GM21360 (cell line): ENCODE results near the gene SDK1.
"Not testable (repeated sequence)": the region's sequence is repeated elsewhere in the genome, so short reads cannot be mapped to it uniquely, and the experiment has no call there.

Source experiments
- ATAC-seq: cut with Tn5 transposase; IDR thresholded peaks from one replicate; pipeline ENCODE4 v1.9.1; 2021; ENCODE audit warnings: mild to moderate bottlenecking, moderate library complexity; ENCODE audit not compliant: unreplicated experiment

Gene SDK1

DNA sequence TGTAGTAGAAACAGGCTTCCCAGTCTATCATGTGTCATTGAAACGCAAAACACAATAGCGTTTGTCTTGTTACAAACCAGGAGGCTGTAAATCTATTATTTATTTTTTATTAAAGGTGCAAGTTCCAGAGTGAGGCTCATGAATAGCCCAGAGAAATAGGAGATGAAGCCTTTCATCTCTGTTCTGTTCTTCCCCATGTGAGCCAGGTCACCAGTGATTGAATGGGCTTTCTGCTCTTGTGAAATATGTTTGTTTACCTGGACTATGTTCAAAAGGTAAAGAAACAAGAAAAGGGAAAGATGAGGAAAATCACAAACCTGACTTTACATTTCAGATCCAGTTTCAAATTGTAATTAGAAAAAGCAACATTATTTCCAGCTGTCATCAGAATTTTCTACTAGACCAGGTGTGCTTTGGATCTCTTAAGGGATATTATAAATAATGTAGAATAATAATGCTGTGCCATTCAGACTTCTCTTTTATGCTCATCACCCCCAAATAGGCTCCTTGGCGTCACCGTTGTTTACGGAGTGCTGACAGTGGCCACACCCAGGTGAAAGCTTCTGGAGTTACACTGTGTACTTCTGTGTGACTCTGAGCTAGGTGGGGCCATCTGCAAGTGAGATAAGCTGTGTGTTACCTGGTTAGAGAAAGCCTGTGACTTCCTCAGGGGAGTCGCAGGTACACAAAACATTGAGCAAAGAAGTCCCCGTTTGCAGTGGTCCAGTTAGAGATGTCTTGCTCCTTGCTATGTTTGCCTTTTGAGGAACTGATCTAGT is 274.9 kb downstream of the SDK1 start:
- no peak for ATAC-seq

DNA sequence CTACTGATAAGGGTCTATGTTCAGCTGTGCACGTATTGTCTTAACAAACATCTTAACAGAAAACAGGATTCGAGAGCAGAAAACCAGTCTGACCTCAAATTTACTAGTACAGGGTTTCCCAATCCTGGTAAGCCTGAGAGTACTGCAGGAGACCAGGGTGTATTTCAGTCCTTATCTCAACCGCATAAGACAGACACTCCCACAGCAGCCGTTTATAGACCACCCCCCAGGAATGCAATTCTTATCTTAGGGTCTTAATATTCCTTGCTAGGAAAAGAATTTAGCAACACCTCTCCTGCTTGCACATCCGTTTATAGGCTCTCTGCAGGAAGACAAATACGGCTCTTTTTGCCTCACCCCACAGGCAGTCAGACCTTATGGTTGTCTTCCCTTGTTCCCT is 277.3 kb downstream of the SDK1 start:
- ATAC-seq, result no peak

DNA sequence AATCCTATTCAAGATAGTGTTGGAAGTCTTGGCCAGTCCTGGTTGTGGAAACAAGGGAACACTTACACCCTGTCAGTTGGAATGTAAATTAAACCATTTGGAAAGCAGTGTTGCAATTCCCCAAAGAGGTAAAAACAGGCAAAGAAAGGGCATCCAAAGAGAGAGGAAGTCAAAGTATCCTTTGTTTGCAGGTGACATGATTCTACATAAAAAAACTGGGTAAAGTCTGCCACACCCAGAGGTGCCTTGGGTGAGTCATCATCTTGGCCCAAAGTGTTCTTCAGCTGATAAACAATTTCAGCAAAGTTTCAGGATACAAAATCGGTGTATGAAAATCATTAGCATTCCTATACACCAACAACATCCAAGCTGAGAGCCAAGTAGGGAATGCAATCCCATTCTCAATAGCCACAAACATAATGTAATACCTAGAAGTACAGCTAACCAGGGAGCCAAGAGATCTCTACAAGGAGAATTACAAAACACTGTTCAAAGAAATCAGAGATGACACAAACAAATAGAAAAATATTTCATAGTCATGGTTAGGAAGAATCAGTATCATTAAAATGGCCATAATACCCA is 278.7 kb downstream of the SDK1 start:
- ATAC-seq, result no peak

DNA sequence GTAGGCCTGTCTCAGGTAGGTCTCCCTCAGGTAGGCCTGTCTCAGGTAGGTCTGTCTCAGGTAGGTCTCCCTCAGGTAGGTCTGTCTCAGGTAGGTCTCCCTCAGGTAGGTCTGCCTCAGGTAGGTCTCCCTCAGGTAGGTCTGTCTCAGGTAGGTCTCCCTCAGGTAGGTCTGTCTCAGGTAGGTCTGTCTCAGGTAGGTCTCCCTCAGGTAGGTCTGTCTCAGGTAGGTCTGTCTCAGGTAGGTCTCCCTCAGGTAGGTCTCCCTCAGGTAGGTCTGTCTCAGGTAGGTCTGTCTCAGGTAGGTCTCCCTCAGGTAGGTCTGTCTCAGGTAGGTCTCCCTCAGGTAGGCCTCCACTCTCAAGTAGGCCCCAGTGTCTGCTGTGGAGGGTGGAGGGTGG is 281.1 kb downstream of the SDK1 start:
- not testable (repeated sequence) for ATAC-seq

DNA sequence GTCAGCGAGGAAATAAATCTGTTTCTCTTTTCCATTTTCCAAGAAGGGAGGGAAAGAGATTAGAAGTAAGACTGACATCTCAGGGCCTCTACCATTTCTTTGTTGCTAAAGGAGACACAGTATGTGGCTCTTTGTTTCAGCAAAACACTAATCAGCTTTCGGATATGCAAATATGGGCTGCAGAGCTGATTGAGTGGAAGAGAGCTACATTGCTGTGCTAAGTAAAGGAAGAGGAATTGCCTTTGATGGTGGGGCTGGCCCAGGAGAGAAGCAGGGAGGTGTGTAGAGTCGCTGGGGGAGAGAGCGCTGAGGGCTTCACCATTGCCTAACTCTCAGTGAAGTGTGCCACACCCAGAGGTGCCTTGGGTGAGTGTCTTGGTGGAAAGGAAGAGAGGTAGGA is 284.8 kb downstream of the SDK1 start:
- no peak for ATAC-seq

DNA sequence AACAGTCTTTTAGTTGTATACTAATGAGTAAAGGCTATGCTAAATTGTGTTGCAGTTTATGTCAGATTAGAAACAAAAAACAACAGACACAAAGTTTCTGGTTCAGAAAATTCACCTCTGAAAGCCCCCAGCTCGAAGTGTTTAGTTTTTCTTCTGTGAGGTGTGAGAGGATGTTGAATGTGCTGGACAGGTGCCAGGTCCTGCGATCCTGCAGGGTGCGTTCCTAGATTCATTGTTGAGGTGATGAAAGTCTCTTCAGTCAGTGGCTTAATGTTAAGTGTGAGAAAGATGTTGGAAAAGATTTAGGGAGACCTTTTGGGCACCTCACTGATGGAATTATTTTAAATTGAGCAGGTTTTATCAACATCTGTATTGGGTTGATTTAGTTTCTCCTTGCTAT is 287.3 kb downstream of the SDK1 start:
- no peak for ATAC-seq

DNA sequence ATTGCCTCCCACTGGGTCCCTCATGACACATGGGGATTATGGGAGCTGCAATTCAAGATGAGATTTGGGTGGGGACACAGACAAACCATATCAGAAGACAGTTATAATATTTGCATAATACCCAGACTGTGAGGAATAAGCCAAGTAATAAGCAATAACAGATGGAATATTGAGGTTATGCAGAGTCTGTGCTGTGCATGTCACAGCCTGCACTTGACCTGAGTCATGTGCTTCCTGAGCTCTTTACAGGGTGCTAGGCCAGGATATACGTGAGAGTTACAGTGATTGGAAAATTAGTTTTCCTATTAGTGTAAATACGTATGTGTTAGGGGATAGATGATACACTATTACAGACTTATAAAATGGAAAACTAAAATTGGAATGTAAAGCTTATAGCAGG is 288.7 kb downstream of the SDK1 start:
- no peak for ATAC-seq

DNA sequence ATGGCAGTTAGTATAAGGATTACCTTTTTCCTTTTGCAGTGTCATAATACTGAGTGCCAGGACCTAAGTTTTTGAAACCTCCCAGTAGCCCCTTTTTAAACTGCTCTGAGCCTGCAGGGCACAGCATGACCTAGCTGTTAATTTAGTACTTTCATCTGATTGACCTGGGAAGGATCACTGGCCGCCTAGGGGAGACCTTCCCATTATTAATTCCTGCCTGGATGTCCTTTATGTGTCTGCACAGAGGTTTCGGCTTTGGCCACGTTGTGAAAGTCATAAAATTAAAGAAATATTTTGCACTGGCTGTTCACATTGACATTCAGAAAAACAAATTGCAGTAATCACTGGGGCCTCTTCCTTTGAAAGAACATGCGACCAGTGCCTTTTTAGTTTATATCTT is 290.2 kb downstream of the SDK1 start:
- ATAC-seq, result no peak

DNA sequence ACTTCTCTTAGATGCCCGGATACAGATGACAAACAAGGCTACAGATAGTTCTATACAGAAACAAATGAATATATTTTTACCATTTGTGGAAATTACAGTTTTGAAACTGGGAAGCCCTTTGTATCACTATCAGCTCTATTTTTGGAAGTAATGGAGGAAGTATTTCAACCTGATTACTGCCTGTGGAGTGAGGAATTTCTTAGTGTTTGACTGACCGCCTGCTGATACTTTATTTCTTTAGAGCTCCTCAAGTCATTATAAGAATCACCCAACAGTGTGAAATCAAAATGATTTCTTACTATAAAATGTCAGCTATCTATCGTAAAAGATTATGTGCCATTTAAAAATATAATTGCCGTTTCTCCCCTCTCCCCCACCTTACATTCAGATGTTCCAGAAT is 290.9 kb downstream of the SDK1 start:
- no peak for ATAC-seq

DNA sequence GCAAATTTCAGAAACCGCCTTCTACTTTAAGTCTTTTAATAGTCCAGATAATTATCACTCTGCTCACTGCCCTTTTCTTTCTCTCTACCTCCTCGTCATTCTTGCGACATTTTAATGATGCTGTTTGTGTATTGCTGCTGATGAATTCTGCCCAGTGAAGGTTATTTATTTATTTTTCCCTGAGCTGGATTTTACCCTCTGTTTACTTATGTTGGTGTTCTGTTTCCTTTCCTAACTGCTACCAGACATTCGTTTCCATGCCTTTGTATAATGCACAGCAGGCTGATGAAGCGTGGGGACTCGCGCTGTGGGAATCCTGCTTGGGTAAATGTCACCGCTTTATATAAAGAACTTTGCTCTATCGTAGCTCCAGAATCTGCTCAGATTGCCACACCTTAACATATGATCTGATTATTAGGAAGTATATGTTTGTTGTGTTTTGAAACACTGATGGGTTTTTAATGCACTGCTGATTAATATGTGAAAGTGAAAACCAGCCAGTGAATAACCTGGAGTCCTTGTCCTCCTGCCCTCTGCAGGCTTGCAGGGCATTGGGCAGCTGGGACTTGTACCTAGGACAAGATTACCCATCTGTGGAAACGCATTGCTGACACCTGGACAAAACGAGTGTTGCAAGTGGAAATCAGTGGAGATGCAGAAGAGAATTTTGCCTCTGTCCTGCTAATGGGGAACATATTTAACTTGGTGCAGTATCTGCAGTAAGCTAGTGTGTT is 291.5 kb downstream of the SDK1 start:
- no peak for ATAC-seq

DNA sequence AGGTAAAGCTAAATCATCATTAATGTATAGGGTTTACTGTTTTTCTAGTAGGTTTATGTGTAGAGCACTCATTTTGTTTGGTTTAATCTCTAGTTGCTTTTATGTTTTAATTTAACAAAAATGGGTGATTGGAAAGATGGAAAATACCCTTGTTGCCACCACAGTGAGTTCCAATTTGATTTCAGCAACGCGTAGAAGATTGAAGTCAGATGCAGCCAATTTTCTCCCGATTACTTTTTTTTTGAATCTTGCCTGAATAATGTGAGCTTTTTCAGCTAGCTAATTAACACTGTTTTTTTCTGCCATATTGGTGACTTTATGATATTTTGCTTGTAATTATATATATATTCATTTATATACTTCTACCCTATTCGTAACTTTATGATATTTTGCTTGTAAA is 293.8 kb downstream of the SDK1 start:
- ATAC-seq, result no peak

DNA sequence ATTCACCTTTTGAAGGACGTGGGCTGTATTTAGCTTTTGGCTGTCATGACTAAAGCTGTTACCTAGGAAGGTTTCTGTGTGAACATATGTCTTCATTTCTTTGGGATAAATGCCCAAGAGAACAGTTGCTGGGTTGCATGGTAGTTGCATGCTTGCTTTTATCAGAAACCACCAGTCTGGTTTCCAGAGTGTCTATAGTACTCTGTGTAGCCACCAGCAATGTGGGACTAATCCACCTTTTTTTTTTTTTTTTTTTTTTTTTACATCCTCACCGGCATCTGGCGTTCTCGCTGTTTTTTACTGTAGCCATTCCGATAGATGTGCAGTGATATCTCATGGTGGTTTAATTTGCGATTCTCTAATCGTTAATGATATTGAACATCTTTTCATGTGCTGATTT is 297.8 kb downstream of the SDK1 start:
- no peak for ATAC-seq

DNA sequence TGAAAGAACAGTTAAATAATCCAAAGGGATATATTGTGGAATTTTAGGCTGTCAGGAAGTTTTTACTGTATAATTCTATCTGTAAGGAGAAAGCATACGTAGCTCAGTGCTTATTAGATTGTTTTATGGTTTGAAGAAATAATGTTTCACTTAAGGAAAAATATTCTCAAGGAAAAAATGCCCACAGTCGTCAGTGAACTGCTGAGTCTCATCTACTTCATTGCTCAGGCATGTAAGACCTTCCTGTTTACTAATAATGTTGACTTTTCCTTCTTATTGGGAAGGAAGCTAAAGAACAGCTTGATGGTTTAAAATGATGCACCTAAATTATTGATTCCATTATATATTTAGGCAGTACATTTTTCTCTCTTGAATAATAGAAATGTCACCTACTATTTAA is 304.2 kb downstream of the SDK1 start:
- ATAC-seq, result no peak

DNA sequence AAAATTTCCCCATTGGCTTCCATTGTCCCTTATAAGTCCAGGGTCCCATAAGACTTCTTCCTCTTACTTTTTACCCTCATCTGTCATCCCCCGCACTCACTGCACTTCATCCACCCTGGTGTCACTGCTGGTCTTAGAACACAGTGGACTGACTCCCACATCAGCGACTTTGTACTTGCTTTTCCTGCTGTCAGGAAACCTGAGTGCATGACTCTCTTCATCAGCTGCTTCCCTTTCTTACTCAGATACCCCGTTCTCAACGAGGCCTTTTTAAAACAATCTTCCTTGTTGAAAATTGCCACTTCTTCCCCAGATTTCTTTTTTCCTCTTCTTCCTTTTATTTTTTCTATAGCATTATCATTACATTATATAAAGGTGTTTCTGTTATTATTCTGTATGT is 305.4 kb downstream of the SDK1 start:
- ATAC-seq, result no peak

DNA sequence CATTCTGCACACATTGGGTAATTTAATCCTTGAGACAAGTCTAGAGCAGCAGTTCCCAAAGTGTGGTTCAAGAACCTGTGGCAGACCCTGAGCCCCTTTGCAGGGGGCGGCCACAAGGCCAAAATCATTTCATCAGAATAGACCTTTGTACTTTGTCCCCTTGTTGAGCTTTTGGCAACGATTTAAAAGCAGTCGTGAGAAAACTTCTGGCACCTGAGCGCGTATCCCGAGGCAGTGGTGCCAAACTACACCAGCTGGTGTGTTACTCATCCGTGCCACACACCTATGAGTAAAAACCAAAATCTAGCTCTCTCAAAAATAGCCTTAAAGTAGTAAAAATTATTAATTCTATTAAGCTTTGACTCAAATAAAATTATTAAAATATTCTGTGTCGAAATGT is 306.8 kb downstream of the SDK1 start:
- no peak for ATAC-seq

DNA sequence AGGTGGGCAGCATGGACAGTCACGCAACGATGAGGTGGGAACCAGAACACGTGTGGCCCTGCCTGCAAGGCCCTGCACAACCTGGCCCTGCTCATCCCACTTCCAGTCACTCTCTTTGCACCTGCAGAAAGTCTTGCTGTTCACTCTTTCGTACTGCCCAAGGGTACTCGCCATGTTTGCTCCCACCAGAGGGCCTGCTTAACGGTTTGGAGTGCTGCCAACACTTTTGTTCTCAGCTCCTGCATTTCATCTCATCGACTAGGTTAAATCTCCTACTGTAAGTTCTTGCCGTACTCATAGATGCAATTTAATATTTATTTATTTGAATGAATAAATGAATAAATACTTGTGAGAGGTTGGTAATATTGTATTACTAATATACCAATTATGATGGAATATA is 315.3 kb downstream of the SDK1 start:
- ATAC-seq, result no peak

DNA sequence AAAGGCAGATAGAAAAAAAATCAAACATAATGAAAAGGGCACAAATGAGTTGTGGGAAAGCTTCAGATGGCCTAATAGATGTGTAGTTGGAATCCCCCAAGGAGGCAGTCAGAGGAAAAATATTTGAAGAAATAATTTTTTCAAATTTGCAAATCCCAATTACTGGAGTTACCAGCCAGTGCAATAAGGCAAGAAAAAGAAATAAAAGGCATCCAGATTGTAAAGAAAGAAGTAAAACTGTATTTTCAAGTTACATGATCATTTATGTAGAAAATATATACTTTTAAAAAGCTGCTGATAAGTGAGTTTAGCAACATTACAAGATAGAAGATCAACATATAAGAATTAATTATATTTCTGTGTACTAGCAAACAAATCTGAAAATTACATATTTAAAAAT is 329.0 kb downstream of the SDK1 start:
- no peak for ATAC-seq

DNA sequence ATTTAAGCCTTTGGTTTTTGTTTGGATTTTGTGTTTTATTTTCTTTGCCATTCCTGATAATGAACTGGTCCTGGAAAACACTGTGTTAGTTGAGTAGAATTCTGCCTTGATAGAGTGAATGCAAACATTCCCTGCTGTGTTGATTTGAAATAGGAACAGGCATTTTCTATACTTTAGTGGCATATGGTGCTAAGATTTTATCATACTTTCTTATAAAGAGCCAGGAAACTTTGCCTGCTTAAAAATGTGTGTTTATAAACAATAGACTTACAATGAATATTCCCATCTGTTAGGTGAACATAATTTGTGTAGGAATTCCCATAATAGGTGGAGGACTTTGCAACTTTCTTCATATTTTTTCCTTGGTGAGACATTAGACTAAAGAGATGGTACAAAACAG is 333.3 kb downstream of the SDK1 start:
- ATAC-seq, result no peak

DNA sequence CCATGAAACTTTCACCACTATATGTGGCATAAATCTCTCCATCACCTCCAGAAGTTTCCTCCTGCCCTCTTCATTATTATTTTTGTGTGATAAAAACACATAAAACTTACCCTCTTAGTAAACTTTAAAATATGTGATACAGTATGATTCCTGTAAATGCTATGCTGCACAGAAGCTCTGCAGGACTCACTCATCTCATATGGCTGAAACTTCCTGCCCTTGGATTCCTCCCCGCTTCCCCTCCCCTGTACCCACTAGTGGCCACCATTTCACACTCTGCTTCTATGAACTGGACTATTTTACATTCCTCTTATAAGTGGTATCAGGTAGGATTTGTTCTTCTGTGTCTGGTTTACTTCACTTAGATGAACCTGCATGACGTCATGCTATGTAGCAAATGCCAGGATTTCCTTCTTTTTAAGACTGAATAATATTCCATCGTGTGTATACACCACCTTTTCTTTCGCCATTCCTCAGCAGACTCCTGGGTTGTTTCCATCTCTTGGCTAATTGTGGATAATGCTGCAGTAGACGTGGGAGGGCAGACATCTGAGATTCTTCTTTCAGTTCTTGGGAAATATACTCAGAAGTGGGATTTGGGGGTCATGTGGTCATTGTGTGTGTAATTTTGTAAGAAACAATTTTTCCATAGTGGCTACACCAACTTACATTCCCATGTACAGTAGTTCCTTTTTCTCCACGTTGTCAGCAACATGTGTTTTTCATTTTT is 335.2 kb downstream of the SDK1 start:
- no peak for ATAC-seq

DNA sequence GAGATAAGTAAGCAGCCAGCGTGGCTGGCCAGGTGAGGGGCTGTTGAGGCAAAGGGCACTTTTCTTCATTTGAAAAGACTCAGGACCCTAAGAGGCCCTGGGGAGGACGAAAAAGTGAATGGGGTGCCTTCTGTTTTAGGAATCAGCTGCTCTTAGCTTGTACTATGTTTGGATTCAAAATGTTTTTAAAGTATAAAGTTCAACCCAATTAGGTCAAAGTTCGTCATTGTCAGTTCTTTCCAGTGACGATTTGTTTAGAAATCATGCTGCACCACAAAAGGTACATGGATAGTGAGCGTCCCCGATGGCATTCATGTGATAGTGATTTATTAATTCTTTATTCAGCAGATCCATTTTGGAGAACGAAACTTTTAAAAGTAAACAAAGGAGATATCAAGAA is 338.2 kb downstream of the SDK1 start:
- no peak for ATAC-seq

DNA sequence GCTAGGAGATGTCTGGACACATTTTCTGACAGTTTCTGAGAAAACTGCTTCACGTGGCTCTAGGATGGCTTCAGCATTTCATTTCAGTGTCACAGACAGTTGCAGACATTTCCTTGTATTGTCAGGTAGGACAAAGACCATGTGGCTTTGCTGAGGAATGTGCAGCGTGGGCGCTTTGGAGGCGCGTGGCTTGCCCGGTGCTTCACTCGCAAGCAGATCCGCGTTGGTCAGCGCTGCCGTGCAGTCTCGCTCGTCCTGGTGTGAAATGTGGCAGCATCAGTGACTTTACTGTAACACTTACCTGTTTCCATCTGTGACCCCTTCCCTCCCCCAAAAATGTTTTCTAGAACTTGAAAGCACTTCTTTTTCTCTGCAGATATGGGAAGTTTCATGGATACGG is 340.5 kb downstream of the SDK1 start:
- ATAC-seq, result no peak

DNA sequence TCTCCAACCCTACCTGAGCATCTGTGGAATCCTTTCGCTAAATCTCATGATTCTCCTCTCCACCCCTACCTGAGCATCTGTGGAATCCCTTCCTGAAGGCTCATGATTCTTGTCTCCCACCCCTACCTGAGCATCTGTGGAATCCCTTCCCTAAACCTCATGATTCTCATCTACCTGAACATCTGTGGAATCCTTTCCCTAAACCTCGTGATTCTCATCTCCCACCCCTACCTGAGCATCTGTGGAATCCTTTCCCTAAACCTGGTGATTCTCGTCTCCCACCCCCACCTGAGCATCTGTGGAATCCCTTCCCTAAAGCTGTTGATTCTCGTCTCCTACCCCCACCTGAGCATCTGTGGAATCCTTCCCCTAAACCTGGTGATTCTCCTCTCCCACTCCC is 342.0 kb downstream of the SDK1 start:
- no peak for ATAC-seq
